ENCODE data around the gene TMEM219.

TMEM219 gene

GRCh38 chr16:29982560-29983419 is 20.9 kb downstream of the TMEM219 start:
- no peak for DNase-seq (ENCODE audit: low read depth)

DNA sequence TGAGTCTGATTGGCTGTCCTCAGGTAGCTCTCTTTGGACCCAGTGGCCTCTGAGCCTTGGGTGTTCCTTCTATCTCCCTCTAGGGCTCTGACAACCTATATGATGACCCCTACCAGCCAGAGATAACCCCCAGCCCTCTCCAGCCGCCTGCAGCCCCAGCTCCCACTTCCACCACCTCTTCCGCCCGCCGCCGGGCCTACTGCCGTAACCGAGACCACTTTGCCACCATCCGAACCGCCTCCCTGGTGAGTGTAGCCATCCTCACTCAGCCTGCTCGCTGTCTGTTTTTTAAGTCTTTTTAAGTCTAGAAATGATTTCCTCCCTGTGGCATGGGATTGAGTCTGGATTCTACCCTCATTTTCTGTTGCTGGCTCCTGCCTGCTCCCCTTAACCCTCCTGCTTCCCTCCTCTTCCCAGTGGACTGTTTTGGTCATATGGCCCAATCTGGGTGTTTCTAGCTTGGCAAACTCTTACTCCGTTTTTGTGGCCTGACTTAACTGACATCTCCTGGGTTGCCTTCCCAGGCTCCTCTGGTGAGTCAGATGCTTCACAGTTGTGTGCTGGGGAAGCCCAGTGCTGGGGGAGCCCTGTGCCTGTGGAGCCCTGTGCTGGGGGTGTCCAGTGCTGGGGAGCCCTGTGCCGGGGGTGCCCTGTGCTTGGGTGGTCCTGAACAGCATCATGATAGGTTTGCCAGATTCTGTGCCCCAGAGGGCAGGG is 21.7 kb downstream of the TMEM219 start:
- no peak for DNase-seq (ENCODE audit: low read depth)

GRCh38 chr16:29984137-29984763 is 22.4 kb downstream of the TMEM219 start:
- DNase-seq (ENCODE audit: low read depth): no peak

DNA sequence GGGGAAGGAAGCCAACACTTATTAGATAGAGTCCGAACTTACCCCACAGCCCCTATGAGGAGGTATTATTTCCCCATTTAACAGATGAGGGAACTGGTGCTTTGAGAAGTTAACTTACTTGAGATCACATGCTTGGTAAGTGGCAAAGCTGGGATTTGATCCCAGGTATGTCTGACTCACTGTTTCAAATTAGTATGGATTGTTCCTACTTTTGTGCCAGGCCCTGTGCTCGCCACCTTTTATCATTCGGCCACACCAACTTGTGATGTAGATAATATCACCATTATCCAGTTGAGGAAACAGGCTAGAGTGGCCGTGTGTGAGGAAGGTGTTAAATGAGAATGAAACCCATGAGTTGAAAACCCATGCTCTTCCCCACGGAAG is 22.9 kb downstream of the TMEM219 start:
- DNase-seq (ENCODE audit: low read depth): no peak

GRCh38 chr16:29985271-29985811 is 23.5 kb downstream of the TMEM219 start:
- no peak for DNase-seq (ENCODE audit: low read depth)

- DNase-seq (ENCODE audit: low read depth): no peak
Observed at GRCh38 chr16:29986231-29986630, 24.4 kb downstream of the TMEM219 start.

DNA sequence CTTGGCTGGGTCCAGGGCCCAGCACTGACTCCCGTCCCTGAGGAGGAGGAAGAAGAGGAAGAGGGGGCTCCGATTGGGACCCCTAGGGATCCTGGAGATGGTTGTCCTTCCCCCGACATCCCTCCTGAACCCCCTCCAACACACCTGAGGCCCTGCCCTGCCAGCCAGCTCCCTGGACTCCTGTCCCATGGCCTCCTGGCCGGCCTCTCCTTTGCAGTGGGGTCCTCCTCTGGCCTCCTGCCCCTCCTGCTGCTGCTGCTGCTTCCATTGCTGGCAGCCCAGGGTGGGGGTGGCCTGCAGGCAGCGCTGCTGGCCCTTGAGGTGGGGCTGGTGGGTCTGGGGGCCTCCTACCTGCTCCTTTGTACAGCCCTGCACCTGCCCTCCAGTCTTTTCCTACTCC is 25.1 kb downstream of the TMEM219 start:
- DNase-seq (ENCODE audit: low read depth): no peak

DNA sequence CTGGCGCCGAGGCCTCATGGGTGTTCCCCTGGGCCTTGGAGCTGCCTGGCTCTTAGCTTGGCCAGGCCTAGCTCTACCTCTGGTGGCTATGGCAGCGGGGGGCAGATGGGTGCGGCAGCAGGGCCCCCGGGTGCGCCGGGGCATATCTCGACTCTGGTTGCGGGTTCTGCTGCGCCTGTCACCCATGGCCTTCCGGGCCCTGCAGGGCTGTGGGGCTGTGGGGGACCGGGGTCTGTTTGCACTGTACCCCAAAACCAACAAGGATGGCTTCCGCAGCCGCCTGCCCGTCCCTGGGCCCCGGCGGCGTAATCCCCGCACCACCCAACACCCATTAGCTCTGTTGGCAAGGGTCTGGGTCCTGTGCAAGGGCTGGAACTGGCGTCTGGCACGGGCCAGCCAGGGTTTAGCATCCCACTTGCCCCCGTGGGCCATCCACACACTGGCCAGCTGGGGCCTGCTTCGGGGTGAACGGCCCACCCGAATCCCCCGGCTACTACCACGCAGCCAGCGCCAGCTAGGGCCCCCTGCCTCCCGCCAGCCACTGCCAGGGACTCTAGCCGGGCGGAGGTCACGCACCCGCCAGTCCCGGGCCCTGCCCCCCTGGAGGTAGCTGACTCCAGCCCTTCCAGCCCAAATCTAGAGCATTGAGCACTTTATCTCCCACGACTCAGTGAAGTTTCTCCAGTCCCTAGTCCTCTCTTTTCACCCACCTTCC is 25.6 kb downstream of the TMEM219 start:
- no peak for DNase-seq (ENCODE audit: low read depth)

DNA sequence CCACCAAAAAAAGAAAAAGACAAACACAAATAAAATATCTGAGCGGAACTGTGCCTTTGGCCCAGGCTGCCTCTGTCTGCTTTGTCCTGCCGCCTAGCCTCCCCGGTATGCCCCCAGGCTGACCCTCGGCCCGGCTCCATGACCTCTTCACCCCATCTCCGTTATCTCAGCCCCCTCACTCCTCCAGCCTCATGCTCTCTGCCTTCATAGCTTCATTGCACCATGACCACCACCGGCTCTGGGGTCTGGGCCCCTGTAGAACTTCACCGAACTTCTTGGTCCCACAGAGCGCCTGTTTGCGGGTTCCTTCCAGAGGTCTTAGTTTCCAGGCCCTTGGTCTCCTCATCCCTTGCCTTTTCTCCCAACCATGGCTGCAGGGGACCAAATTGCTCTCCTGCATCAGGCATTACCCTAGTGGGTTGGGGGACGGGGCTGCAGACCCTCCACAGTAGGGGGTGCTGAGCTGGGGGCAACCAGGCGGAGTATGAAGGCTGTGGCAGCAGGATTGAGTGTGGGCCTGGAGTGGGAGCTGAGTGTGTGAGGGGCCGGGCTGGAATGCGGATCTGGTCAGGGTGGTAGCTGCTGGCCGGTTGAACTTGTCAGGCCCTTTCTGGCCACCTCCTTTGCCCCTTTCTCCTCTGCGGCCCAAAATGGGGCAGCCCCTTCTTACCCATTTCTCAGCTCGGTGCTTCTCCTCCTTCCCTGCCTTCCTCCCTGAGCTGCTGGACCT is 26.6 kb downstream of the TMEM219 start:
- no peak for DNase-seq (ENCODE audit: low read depth)

- DNase-seq (ENCODE audit: low read depth): no peak
Observed at GRCh38 chr16:29989111-29989858, 27.4 kb downstream of the TMEM219 start.

GRCh38 chr16:29990034-29990433 is 28.2 kb downstream of the TMEM219 start:
- DNase-seq (ENCODE audit: low read depth): no peak

DNA sequence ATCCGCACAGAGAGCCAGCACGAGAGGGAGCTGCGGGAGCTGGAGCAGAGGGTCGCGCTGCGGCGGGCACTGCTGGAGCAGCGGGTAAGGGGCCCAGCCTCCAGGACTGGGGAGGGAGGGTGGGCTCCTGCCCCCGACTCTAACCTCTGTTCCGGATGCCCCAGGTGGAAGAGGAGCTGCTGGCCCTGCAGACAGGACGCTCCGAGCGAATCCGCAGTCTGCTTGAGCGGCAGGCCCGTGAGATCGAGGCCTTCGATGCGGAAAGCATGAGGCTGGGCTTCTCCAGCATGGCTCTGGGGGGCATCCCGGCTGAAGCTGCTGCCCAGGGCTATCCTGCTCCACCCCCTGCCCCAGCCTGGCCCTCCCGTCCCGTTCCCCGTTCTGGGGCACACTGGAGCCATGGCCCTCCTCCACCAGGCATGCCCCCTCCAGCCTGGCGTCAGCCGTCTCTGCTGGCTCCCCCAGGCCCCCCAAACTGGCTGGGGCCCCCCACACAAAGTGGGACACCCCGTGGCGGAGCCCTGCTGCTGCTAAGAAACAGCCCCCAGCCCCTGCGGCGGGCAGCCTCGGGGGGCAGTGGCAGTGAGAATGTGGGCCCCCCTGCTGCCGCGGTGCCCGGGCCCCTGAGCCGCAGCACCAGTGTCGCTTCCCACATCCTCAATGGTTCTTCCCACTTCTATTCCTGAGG is 29.1 kb downstream of the TMEM219 start:
- DNase-seq (ENCODE audit: low read depth): no peak

- DNase-seq (ENCODE audit: low read depth): no peak
Observed at GRCh38 chr16:29991571-29991904, 29.7 kb downstream of the TMEM219 start.

DNA sequence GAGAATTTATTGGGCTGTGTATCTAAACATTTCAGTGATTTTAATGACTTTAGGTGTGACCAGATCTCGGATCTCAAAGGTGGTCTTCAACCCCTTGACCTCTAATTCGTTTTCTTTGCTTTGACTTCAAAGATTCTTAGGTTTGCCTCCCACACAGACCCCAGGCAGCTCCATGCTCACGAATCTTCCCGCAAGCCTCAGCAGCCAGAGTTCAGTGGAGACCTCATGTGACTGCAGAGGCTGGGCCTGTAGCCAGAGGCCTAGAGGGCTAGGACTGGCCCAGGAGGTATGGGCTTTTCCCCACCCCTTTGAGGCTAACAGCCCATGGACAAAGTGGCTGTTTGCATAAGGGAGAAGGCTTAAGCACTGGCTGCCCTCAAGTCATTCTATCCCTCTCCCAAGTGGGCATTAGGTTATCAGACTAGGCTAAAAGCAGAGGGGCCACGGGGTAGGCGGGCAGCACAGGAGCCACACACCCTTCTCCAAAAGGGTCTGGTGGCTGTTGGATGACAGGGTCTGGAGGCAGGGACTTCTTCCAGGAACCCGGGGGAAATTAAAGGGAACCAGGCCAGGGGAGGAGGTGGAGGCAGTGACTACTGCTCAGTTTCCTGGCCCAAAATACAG is 30.6 kb downstream of the TMEM219 start:
- DNase-seq (ENCODE audit: low read depth): no peak

DNA sequence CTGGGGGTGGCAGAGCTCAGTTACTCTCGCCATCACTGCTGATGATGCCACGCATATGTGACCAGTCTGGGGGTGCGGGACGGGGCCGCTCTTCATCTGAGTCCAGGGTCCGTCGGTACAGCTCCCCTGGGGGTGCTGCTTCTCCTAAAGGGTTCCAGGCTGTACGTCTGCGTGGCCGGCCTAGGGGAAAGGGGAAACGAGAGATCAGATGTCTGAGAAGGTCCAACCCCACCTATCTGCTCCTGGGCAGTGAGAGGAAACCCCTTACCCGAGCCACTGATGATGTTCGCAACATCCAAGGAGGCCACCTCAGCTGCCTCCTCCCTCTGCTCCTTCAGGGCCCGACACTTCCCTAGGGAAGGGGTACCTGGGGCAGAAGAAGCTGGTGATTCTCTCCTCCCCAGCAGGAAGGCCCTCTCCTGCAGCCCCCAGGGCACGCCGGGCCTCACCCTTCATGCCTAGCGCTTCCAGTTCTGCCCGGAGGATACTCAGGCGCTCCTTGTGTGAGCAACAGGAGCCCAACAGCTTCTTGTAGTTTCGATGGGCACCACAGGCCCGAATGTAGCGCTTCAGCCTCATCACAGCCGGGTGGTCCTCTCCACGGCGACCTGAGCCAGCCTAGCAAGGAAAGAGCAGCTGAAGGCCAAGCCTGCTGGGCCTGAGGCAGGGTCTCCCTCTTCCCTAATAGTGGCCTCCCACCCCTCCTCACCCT is 31.5 kb downstream of the TMEM219 start:
- DNase-seq (ENCODE audit: low read depth): no peak

- DNase-seq (ENCODE audit: low read depth): no peak
Observed at GRCh38 chr16:29993903-29994599, 32.2 kb downstream of the TMEM219 start.

DNA sequence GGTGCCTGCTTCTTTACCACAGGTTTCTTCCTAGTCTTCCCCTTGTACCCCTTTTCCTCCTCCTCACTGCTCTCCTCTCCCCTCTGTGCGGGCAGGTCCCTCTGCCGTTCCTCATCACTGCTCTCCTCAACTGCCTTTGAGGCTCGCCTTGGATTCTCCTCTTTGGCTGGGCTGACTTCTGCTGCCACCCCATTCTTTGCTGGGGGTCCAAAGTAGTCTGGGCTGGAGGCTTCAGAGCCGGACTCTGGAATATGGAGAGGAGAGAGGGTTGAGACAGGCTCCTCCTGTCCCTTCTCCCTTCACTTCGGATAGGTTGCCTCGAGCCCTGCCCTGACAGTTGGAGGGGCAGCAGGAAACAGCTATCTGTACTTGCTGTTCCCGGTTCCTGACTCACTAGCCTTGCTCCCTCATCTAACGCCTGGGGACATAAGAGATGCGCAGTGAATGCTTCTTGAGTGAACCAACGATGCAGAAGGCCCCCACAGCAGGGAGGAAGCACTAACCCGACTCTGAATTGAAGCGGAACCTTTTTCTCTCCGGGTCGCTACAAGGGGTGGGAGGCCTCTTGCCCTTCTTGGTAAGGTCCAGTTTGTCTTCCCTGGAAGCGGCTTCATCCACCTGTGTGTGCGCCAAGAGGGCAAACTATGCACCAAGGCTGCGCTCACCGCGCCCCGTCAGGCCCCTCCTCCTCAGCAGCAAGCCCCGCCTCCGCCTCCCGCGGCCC is 32.9 kb downstream of the TMEM219 start:
- DNase-seq (ENCODE audit: low read depth): peak; percentile 39
